ENCODE measurements around the gene GHRHR.

The GHRHR gene

GRCh38 chr7:30963842-30964241 lies at the start of gene GHRHR:
Gene GHRHR (plus strand): TSS chr7:30963953. CDS start chr7:30964069, 116 bp downstream.
- DNase-seq, result no peak

GRCh38 chr7:30914596-30914995 lies 49.2 kb upstream of the GHRHR start:
- no peak for DNase-seq

GRCh38 chr7:30915005-30915601 lies 48.6 kb upstream of the GHRHR start:
- no peak for DNase-seq

- DNase-seq, result no peak
Measured at GRCh38 chr7:30915751-30916150, 48.0 kb upstream of the GHRHR start.

GRCh38 chr7:30916255-30916654 lies 47.5 kb upstream of the GHRHR start:
- no peak for DNase-seq

GRCh38 chr7:30916767-30917166 lies 47.0 kb upstream of the GHRHR start:
- no peak for DNase-seq

GRCh38 chr7:30917216-30917893 lies 46.4 kb upstream of the GHRHR start:
- DNase-seq, result no peak

- no peak for DNase-seq
Measured at GRCh38 chr7:30918676-30919075, 45.1 kb upstream of the GHRHR start.

GRCh38 chr7:30920021-30920583 lies 43.7 kb upstream of the GHRHR start:
- no peak for DNase-seq

- no peak for DNase-seq
Measured at GRCh38 chr7:30920584-30921539, 42.9 kb upstream of the GHRHR start.

- no peak for DNase-seq
Measured at GRCh38 chr7:30921540-30922401, 42.0 kb upstream of the GHRHR start.

GRCh38 chr7:30922596-30922995 lies 41.2 kb upstream of the GHRHR start:
- DNase-seq, result no peak

- no peak for DNase-seq
Measured at GRCh38 chr7:30923009-30923773, 40.6 kb upstream of the GHRHR start.

GRCh38 chr7:30923774-30924413 lies 39.9 kb upstream of the GHRHR start:
- DNase-seq, result no peak

GRCh38 chr7:30924624-30925023 lies 39.1 kb upstream of the GHRHR start:
- no peak for DNase-seq

GRCh38 chr7:30925117-30925516 lies 38.6 kb upstream of the GHRHR start:
- DNase-seq, result no peak

- DNase-seq, result no peak
Measured at GRCh38 chr7:30925913-30926312, 37.8 kb upstream of the GHRHR start.

GRCh38 chr7:30926313-30926712 lies 37.4 kb upstream of the GHRHR start:
- no peak for DNase-seq

- DNase-seq, result no peak
Measured at GRCh38 chr7:30927040-30927439, 36.7 kb upstream of the GHRHR start.

- DNase-seq, result no peak
Measured at GRCh38 chr7:30927559-30927958, 36.2 kb upstream of the GHRHR start.

GRCh38 chr7:30928254-30928872 lies 35.4 kb upstream of the GHRHR start:
- DNase-seq, result no peak
